ENCODE measurements around the gene ABCD3.

Gene ABCD3

GRCh38 chr1:94395231-94395630, 23.0 kb upstream of the ABCD3 start:
- DNase-seq (ENCODE audit: insufficient read length), result no peak
- TF ChIP-seq TAF1 (IDR thresholded peaks at IDR 0.05; ENCODE audit: borderline replicate concordance, low read depth, low read length), result no peak
- TF ChIP-seq POLR2A (IDR thresholded peaks at IDR 0.05; ENCODE audit: low read depth, low read length), result no peak
- TF ChIP-seq POLR2AphosphoS5 (IDR thresholded peaks at IDR 0.05; ENCODE audit: low read depth, low read length), result no peak
- no peak for FAIRE-seq

DNA sequence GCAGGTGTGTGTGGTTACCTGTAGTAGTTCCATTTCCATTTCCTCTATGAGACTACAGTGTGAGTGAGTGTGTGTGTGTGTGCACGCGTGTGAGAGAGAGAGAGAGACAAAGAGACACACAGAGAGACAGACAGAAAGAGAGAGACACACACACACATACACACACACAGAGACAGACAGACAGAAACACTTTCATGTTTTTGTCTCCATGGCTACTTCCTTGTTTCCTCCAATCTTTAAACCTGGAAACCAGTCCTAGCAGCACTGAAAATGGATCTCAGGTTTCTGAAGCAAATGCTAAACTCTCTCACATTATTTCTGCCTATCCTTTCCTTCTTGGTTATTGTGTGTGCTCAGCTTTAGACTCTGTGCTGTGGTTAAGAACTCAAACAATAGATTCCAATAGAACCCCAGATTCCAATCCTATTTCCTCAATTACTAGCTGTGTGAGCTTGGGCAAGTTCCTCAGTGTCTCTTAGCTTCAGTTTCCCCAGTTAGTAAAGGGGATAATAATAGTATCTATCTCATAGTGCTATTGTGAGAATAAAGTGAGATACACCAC, 22.4 kb upstream of the ABCD3 start:
- DNase-seq (ENCODE audit: insufficient read length), result no peak
- TF ChIP-seq POLR2A (IDR thresholded peaks at IDR 0.05; ENCODE audit: low read depth, low read length), result no peak
- no peak for TF ChIP-seq POLR2AphosphoS5 (IDR thresholded peaks at IDR 0.05; ENCODE audit: low read depth, low read length)
- no peak for TF ChIP-seq TAF1 (IDR thresholded peaks at IDR 0.05; ENCODE audit: borderline replicate concordance, low read depth, low read length)
- FAIRE-seq, result no peak

DNA sequence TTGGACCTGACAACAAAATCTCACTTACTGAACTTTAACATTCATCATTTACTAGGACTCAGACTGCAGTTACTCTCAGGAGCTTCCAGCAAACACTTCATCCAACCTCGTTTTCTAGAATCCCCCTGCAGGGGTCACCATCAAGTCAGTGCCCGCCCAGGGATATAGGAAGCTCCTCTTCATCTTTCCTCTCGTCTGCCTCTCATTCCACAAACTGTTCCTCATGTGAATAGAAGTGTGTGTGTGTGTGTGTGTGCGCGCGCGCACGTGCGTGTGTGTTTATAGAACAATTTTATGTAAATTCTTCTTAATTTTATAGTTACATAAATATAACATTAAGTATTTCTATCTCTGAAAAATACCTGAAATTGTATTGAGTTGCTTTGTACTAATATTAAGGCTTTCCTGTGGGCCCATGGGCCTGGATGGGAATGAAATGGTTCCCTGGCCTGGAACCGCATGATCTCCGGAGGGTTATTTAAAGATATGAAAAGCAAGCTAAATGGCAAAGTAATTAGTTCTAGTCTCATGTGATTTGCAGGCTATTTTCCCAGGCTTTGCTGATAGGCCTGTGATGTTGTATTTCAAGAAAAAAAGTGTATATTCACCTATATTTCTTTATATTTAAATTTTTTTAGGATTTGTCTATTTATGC, 21.7 kb upstream of the ABCD3 start:
- DNase-seq (ENCODE audit: insufficient read length) (no peak), FAIRE-seq (no peak)
- TF ChIP-seq TAF1 (IDR thresholded peaks at IDR 0.05; ENCODE audit: borderline replicate concordance, low read depth, low read length) (no peak), POLR2A (IDR thresholded peaks at IDR 0.05; ENCODE audit: low read depth, low read length) (no peak), POLR2AphosphoS5 (IDR thresholded peaks at IDR 0.05; ENCODE audit: low read depth, low read length) (no peak)

DNA sequence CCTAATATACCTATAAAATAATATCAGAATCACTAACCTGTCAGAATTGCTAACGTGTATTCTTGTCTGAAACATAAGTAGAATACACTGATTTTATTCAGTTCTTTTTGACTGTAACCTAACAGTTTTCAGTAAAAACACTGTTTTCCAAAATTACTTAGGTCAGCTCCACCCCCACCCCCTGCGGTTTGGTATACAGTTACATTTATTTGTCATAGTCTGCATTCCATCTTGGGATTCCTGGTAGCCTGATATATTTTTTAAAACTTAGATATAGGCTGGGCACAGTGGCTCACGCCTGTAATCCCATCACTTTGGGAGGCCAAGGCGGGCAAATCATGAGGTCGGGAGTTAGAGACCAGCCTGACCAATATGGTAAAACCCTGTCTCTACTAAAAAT, 19.8 kb upstream of the ABCD3 start:
- DNase-seq (ENCODE audit: insufficient read length) (no peak), FAIRE-seq (no peak)
- TF ChIP-seq POLR2A (IDR thresholded peaks at IDR 0.05; ENCODE audit: low read depth, low read length), result no peak
- no peak for TF ChIP-seq TAF1 (IDR thresholded peaks at IDR 0.05; ENCODE audit: borderline replicate concordance, low read depth, low read length)
- no peak for TF ChIP-seq POLR2AphosphoS5 (IDR thresholded peaks at IDR 0.05; ENCODE audit: low read depth, low read length)

DNA sequence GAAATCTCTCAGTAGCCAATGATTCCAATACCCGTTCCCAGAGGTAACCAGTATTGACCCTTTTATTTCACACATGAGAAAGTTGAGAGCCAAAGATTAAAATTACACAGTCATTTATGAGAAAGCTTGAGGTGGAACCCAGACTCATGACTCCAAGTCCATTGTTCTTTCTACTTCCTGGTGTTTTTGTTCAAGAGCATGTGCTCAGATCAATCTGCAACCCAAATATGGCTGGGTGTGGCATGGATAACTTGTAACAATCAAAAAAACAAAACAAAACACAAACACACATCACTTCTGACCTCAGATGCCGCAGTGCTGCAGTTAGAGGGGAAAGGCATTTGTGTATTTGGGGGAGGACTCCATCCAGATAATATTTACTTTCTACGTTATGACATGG, 18.7 kb upstream of the ABCD3 start:
- DNase-seq (ENCODE audit: insufficient read length), result no peak
- TF ChIP-seq POLR2AphosphoS5 (IDR thresholded peaks at IDR 0.05; ENCODE audit: low read depth, low read length) (no peak), POLR2A (IDR thresholded peaks at IDR 0.05; ENCODE audit: low read depth, low read length) (no peak), TAF1 (IDR thresholded peaks at IDR 0.05; ENCODE audit: borderline replicate concordance, low read depth, low read length) (no peak)
- no peak for FAIRE-seq

DNA sequence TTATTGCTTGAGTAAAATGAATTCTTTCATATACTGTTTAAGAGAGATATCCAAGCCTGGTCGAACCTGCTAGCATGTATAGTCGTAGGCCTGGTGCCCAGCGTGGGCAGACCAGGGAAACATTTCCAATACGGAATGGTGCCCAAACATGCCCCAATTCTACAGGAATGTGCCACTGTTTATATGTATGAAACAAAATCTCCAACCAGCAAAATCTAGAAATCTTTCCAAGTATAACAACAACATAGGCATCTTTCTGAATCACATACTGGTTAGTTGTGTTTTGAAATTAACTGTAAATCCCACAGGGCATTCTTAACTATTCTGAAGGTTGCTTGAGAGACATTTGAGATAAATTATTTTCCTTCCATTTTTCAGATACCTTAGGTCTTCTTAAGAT, 17.0 kb upstream of the ABCD3 start:
- TF ChIP-seq POLR2AphosphoS5 (IDR thresholded peaks at IDR 0.05; ENCODE audit: low read depth, low read length) (no peak), TAF1 (IDR thresholded peaks at IDR 0.05; ENCODE audit: borderline replicate concordance, low read depth, low read length) (no peak)
- FAIRE-seq (no peak), DNase-seq (ENCODE audit: insufficient read length) (no peak)

DNA sequence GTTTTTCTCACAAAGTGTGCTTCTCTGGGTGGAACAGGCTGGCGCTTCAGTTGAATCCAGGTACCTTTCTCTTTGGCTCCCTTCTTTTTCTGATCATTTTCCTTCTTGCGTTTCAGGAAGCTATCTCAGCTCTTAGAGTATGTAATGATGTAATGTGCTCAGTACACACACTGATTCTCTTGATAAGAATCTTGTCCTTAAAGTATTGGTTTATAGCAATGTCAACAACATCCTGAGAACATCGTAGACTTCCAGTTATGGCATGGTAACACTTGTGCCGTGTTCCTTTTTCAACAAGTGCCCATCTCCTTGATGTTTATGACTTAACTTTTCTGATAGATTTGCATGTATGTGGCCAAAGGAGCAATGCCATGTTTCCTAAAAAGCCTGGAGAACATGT, 11.7 kb upstream of the ABCD3 start:
- DNase-seq (ENCODE audit: insufficient read length) (no peak), FAIRE-seq (no peak)
- no peak for TF ChIP-seq POLR2AphosphoS5 (IDR thresholded peaks at IDR 0.05; ENCODE audit: low read depth, low read length)
- TF ChIP-seq POLR2A (IDR thresholded peaks at IDR 0.05; ENCODE audit: low read depth, low read length), result no peak
- TF ChIP-seq TAF1 (IDR thresholded peaks at IDR 0.05; ENCODE audit: borderline replicate concordance, low read depth, low read length), result no peak

GRCh38 chr1:94408104-94408830, 9.9 kb upstream of the ABCD3 start:
- FAIRE-seq (no peak), DNase-seq (ENCODE audit: insufficient read length) (no peak)
- no peak for TF ChIP-seq POLR2A (IDR thresholded peaks at IDR 0.05; ENCODE audit: low read depth, low read length)
- TF ChIP-seq POLR2AphosphoS5 (IDR thresholded peaks at IDR 0.05; ENCODE audit: low read depth, low read length), result no peak
- TF ChIP-seq TAF1 (IDR thresholded peaks at IDR 0.05; ENCODE audit: borderline replicate concordance, low read depth, low read length), result no peak

DNA sequence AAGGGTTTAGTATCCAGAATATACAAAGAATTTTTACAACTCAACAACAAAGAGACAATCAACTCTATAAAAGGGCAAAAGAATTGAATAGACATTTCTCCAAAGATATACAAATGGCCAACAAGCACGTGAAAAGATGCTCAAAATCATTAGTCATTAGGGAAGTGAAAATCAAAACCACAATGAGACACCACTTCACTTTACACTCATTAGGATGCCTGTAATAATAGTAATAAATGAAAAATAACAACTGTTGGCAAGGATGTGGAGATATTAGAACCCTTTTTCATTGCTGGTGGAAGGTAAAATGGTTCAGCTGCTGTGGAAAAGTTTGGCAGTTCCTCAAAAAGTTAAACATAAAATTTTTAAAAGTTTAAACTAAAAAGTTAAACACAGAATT, 7.0 kb upstream of the ABCD3 start:
- no peak for TF ChIP-seq TAF1 (IDR thresholded peaks at IDR 0.05; ENCODE audit: borderline replicate concordance, low read depth, low read length)
- TF ChIP-seq POLR2AphosphoS5 (IDR thresholded peaks at IDR 0.05; ENCODE audit: low read depth, low read length), result no peak
- no peak for TF ChIP-seq POLR2A (IDR thresholded peaks at IDR 0.05; ENCODE audit: low read depth, low read length)
- no peak for DNase-seq (ENCODE audit: insufficient read length)
- FAIRE-seq, result no peak

GRCh38 chr1:94413311-94413710, 4.9 kb upstream of the ABCD3 start:
- FAIRE-seq, result no peak
- TF ChIP-seq POLR2A (IDR thresholded peaks at IDR 0.05; ENCODE audit: low read depth, low read length) (no peak), POLR2AphosphoS5 (IDR thresholded peaks at IDR 0.05; ENCODE audit: low read depth, low read length) (no peak), TAF1 (IDR thresholded peaks at IDR 0.05; ENCODE audit: borderline replicate concordance, low read depth, low read length) (no peak)
- no peak for DNase-seq (ENCODE audit: insufficient read length)

DNA sequence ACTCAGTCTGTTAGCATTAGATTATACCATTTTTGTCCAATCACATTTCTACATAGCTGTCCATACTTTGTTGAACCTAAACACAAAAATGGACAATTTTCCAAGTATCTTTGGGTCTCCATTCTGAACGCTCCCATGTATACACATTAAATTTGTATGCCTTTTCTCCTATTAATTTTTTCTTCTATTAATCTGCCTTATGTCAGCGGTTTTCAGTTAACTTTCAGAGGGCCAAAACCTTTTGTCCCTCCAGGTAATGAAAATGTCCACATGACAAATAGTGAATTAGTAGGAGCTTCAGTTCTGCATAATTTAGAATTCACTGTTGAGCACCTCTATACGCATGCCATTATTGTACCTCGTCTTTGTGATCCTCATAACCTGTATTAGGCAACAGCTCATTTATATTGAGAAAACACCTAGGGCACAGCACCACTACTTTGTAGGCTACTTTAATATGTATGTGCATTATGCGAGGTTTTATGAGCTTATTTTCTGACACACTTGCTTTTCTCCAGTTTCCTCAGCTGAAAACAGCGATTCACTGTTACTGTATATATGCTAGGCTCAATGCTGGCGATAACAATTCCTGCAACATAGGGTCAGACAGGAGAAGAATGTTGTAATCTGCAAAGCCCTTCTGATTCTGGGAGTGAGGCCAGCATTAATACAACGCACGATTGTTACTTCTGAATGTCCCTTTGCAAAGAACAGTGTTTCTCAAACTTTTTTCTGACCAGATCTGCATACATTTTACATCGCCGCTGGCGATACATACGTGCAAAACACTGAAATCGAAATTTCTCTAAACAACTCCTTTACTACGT, 1.1 kb upstream of the ABCD3 start:
- no peak for FAIRE-seq
- TF ChIP-seq POLR2A (IDR thresholded peaks at IDR 0.05; ENCODE audit: low read depth, low read length) (no peak), POLR2AphosphoS5 (IDR thresholded peaks at IDR 0.05; ENCODE audit: low read depth, low read length) (no peak), TAF1 (IDR thresholded peaks at IDR 0.05; ENCODE audit: borderline replicate concordance, low read depth, low read length) (no peak)
- DNase-seq (ENCODE audit: insufficient read length), result no peak

Data from GM12892 (cell line).